ENCODE data around the gene TMEM107.

DNA sequence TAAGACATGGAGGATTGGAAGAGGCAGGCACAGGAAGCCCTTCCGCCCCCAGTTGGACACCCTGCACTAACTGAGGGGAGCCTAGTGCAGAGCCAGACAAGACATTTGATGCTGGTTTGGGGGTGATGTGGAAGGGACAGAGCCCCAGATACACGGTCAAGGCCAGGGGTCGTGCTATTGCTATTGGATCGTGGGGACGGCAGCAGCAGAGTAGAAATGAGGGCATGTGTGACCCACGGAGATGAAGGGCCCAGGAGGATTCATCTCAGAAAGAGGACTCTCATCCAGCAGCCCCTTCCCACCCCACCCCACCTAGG lies 11.4 kb downstream of the TMEM107 start:
- TF ChIP-seq YY1 (IDR thresholded peaks at IDR 0.05; ENCODE audit: extremely low read depth, insufficient replicate concordance, low read depth, low read length) (no peak), SIN3A (IDR thresholded peaks at IDR 0.05; ENCODE audit: low read depth) (no peak), POLR2A (IDR thresholded peaks at IDR 0.05; ENCODE audit: borderline replicate concordance, extremely low read depth, insufficient read depth, insufficient read length) (no peak), ELF1 (IDR thresholded peaks at IDR 0.05; ENCODE audit: borderline replicate concordance, low read depth) (no peak), EZH2 (IDR thresholded peaks at IDR 0.05) (no peak), SRF (IDR thresholded peaks at IDR 0.05; ENCODE audit: low read depth) (no peak), SP1 (IDR thresholded peaks at IDR 0.05; ENCODE audit: low read depth) (no peak), RAD21 (IDR thresholded peaks at IDR 0.05; ENCODE audit: low read depth) (no peak), TCF7L2 (IDR thresholded peaks at IDR 0.05; ENCODE audit: borderline replicate concordance, extremely low read depth, insufficient read depth, insufficient read length) (no peak), POLR2AphosphoS5 (IDR thresholded peaks at IDR 0.05; ENCODE audit: low read depth, low read length) (no peak)
- TF ChIP-seq, protein P1, sequence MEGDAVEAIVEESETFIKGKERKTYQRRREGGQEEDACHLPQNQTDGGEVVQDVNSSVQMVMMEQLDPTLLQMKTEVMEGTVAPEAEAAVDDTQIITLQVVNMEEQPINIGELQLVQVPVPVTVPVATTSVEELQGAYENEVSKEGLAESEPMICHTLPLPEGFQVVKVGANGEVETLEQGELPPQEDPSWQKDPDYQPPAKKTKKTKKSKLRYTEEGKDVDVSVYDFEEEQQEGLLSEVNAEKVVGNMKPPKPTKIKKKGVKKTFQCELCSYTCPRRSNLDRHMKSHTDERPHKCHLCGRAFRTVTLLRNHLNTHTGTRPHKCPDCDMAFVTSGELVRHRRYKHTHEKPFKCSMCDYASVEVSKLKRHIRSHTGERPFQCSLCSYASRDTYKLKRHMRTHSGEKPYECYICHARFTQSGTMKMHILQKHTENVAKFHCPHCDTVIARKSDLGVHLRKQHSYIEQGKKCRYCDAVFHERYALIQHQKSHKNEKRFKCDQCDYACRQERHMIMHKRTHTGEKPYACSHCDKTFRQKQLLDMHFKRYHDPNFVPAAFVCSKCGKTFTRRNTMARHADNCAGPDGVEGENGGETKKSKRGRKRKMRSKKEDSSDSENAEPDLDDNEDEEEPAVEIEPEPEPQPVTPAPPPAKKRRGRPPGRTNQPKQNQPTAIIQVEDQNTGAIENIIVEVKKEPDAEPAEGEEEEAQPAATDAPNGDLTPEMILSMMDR (IDR thresholded peaks at IDR 0.05 in 2 of 3, conservative IDR thresholded peaks at IDR 0.05 in 1 of 3; ENCODE audit: borderline replicate concordance in 1 of 3, insufficient read depth in 1 of 3, low read depth in 2 of 3, low read length in 2 of 3) = no peak
- TF ChIP-seq, protein P2, sequence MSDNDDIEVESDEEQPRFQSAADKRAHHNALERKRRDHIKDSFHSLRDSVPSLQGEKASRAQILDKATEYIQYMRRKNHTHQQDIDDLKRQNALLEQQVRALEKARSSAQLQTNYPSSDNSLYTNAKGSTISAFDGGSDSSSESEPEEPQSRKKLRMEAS (IDR thresholded peaks at IDR 0.05) = no peak
- TF ChIP-seq, protein P3, sequence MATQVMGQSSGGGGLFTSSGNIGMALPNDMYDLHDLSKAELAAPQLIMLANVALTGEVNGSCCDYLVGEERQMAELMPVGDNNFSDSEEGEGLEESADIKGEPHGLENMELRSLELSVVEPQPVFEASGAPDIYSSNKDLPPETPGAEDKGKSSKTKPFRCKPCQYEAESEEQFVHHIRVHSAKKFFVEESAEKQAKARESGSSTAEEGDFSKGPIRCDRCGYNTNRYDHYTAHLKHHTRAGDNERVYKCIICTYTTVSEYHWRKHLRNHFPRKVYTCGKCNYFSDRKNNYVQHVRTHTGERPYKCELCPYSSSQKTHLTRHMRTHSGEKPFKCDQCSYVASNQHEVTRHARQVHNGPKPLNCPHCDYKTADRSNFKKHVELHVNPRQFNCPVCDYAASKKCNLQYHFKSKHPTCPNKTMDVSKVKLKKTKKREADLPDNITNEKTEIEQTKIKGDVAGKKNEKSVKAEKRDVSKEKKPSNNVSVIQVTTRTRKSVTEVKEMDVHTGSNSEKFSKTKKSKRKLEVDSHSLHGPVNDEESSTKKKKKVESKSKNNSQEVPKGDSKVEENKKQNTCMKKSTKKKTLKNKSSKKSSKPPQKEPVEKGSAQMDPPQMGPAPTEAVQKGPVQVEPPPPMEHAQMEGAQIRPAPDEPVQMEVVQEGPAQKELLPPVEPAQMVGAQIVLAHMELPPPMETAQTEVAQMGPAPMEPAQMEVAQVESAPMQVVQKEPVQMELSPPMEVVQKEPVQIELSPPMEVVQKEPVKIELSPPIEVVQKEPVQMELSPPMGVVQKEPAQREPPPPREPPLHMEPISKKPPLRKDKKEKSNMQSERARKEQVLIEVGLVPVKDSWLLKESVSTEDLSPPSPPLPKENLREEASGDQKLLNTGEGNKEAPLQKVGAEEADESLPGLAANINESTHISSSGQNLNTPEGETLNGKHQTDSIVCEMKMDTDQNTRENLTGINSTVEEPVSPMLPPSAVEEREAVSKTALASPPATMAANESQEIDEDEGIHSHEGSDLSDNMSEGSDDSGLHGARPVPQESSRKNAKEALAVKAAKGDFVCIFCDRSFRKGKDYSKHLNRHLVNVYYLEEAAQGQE (IDR thresholded peaks at IDR 0.05; ENCODE audit: low read depth) = no peak
